Stomach (tissue), 9 donors: ENCODE data around the gene FAM177A1. TPM values are rescaled to one million over a fixed set of nuclear protein-coding genes. Genes with fewer than 3 reads are reported as not detected.

Experiments
- DNase-seq, 2 donors: peaks; one replicate each; pipeline versions ENCODE4 v3.0.0 to v3.0.0-alpha.2; 2013 to 2019
- H3K27ac ChIP-seq, 5 donors: fragments of 200-600 bp in 4 of 5; sonication (generic) in 4 of 5; one replicate each; pipeline ENCODE4 v1.5.1; 2013 to 2019; ENCODE audit warnings: mild to moderate bottlenecking in 1 of 5, moderate library complexity in 1 of 5
- H3K27me3 ChIP-seq, 3 donors: fragments of 200-600 bp; sonication (generic); one replicate each; pipeline ENCODE4 v1.5.1; 2017 to 2019; ENCODE audit warnings: mixed run types in 1 of 3
- H3K36me3 ChIP-seq, 4 donors: fragments of 200-600 bp; sonication (generic); 1 replicate in 3 of 4; 2 replicates in 1 of 4; pipeline ENCODE4 v1.5.1; 2016 to 2019
- H3K4me1 ChIP-seq, 4 donors: fragments of 200-600 bp; sonication (generic); one replicate each; pipeline ENCODE4 v1.5.1; 2016 to 2019
- H3K4me3 ChIP-seq, 4 donors: fragments of 200-600 bp; sonication (generic) in 3 of 4; one replicate each; pipeline ENCODE4 v1.5.1; 2016 to 2019; ENCODE audit warnings: mild to moderate bottlenecking in 1 of 4
- H3K9me3 ChIP-seq, 4 donors: fragments of 200-600 bp; sonication (generic); one replicate each; pipeline ENCODE4 v1.5.1; 2016 to 2019
- EP300 ChIP-seq: sonication (generic); formaldehyde crosslinking; IDR thresholded peaks from one replicate; pipeline ENCODE4 v1.6.1; 2017; ENCODE audit warnings: antibody characterized with exemption
- POLR2A ChIP-seq, 4 donors: fragments of 450-650 bp; IDR thresholded peaks; one replicate each; pipeline ENCODE4 v1.6.1; 2016; ENCODE audit warnings: antibody characterized with exemption in 4 of 4, control low read depth in 2 of 4, mild to moderate bottlenecking in 1 of 4, moderate library complexity in 1 of 4
- POLR2AphosphoS5 ChIP-seq, 3 donors: sonication (generic); formaldehyde crosslinking; IDR thresholded peaks; one replicate each; pipeline ENCODE4 v1.6.1; 2016; ENCODE audit warnings: antibody characterized with exemption in 3 of 3
- WGBS, 5 donors: extraction: QIAGEN DNeasy Blood & Tissue Kit in 3 of 5; methylation state at CpG; one replicate each; pipeline versions ENCODE4 v1.1.5 to v1.1.7; 2013 to 2018; 5-methylcytosine and 5-hydroxymethylcytosine counted together
- intact Hi-C: fragments of 100-400 bp; cut with DNase I; formaldehyde crosslinking; loops from one replicate; pipeline ENCODE4 v1.15.1; 2023; ENCODE audit warnings: low total_unique reads
- polyA plus RNA-seq, 3 donors: library from polyadenylated mRNA; stranded (reverse); fragments of 200-250 nt; gene quantifications; one replicate each; pipeline ENCODE4 v1.2.3, GENCODE V29; 2013
- total RNA-seq, 5 donors: library from RNA; depleted of rRNA; stranded (reverse); fragments of >200 nt; gene quantifications; one replicate each; pipeline versions ENCODE4 v1.1.0 to v1.2.3, GENCODE V29; 2014 to 2016
- TF ChIP-seq, protein P1 (sequence below), 7 experiments: fragments of 450-650 bp in 4 of 7; fragments of 200-600 bp in 3 of 7; sonication (generic) in 3 of 7; IDR thresholded peaks; one replicate each; pipeline ENCODE4 v1.5.1; 2016 to 2019; ENCODE audit warnings: antibody characterized with exemption in 7 of 7, control low read depth in 2 of 7, mild to moderate bottlenecking in 1 of 7
- donor health status: healthy with polysubstance abuse.
- donor health status: Bipolar disorder and iron deficiency.
- donor health status: healthy.

Gene FAM177A1
- total and polyA plus RNA-seq, 8 donors = 13.8 to 300 (median 47.5) TPM

DNA sequence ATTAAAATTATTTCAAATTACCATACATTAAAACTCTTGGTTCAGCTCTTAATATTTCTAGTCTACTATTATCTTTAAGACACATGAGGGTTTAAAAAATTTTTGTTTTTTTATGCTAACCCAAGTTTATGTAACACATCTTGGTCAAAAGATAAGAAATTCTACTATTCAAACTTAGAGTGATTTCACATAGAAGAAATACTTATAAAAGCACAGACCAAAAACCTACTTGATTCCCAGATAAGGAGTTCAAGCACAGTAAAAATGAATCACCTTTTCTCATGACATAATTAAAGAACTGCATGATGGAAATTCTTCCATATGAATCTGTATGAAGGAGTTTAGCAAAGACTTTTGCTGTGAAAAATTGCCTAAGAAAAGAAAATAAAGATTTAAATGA is 61.8 kb downstream of the FAM177A1 start:
- Histone ChIP-seq H3K9me3 (peaks cover 0 to 7% (median 0%) of the 10 kb centered on the region in 4 donors), H3K4me1 (no peaks in the 10 kb centered on the region), H3K27ac (no peak overlapping the region), H3K4me3 (no peak overlapping the region), H3K36me3 (peaks cover 33 to 98% (median 97%) of the 10 kb centered on the region in 4 donors), H3K27me3 (no peaks in the 10 kb centered on the region)
- no peak for DNase-seq
- TF ChIP-seq EP300 (no peak), POLR2AphosphoS5 (IDR thresholded peaks at IDR 0.05) (no peak), POLR2A (IDR thresholded peaks at IDR 0.05) (no peak)
- TF ChIP-seq, protein P1, sequence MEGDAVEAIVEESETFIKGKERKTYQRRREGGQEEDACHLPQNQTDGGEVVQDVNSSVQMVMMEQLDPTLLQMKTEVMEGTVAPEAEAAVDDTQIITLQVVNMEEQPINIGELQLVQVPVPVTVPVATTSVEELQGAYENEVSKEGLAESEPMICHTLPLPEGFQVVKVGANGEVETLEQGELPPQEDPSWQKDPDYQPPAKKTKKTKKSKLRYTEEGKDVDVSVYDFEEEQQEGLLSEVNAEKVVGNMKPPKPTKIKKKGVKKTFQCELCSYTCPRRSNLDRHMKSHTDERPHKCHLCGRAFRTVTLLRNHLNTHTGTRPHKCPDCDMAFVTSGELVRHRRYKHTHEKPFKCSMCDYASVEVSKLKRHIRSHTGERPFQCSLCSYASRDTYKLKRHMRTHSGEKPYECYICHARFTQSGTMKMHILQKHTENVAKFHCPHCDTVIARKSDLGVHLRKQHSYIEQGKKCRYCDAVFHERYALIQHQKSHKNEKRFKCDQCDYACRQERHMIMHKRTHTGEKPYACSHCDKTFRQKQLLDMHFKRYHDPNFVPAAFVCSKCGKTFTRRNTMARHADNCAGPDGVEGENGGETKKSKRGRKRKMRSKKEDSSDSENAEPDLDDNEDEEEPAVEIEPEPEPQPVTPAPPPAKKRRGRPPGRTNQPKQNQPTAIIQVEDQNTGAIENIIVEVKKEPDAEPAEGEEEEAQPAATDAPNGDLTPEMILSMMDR (IDR thresholded peaks at IDR 0.05) = no peak
- intact Hi-C loops = no loop called here

DNA sequence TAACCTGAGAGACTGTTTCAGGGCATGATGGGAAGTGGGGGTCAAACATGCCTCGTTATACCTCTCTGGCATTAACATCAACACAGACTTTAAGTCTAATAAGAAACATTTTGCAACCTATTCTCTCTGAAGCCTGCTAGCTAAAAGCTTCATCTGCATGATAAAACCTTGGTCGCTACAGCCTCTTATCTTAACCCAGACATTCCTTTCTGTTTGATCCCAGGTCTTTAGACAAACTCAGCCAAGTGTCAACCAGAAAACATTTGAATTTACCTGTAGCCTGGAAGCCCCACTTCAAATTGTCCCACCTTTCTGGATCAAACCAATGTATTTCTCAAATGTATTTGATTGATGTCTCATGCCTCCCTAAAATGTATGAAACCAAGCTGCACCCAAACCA is 66.6 kb downstream of the FAM177A1 start:
- H3K9me3 ChIP-seq = peaks cover 0 to 7% (median 0%) of the 10 kb centered on the region in 4 donors
- H3K36me3 ChIP-seq = peaks cover 32 to 88% (median 84%) of the 10 kb centered on the region in 4 donors
- no peak overlapping the region for H3K27ac ChIP-seq
- intact Hi-C loops = no loop called here
- DNase-seq = no peak
- peaks cover 0 to 7% (median 1%) of the 10 kb centered on the region in 4 donors for H3K4me1 ChIP-seq
- H3K4me3 ChIP-seq = no peak overlapping the region
- no peaks in the 10 kb centered on the region for H3K27me3 ChIP-seq
- WGBS, 5 donors = 72 to 86% (median 75%) methylated on average over 2 of the region's 2 CpGs
- TF ChIP-seq POLR2A (IDR thresholded peaks at IDR 0.05) (no peak), POLR2AphosphoS5 (IDR thresholded peaks at IDR 0.05) (no peak), EP300 (no peak)
- TF ChIP-seq, protein P1 (IDR thresholded peaks at IDR 0.05) = no peak

DNA sequence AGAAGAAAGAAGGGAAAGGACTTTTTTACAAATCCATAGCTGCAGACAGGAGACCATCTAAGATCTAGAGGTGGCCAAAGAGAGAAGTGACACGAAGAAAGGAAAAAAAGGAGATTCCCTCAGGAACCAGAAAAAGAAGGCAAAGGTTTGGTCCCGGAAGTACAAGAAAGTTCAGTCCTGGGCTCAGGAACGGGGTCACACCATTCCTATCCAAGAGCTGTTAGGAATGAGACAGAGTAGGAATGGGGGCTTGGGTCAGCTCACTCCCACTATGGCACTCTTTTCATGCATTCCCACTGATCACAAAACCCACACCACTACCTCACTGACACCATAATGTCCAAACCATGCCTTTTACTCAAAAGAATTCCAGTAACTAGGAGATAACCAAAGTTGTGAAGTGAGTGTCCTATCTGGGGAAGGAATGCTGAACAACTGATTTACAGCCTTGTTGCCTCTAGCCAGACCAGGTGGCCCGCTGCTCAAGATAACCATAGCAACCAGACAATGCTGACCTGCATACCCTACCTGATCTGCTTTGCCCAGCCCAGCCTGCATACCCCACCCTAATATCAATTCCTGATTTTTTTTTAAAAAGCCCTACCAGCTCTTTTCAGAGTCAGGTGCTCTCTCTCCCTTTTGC is 67.4 kb downstream of the FAM177A1 start:
- Histone ChIP-seq H3K4me3 (no peak overlapping the region), H3K9me3 (peaks cover 0 to 7% (median 0%) of the 10 kb centered on the region in 4 donors), H3K27ac (no peak overlapping the region), H3K4me1 (peaks cover 0 to 15% (median 2%) of the 10 kb centered on the region in 4 donors), H3K36me3 (peaks cover 32 to 80% (median 77%) of the 10 kb centered on the region in 4 donors), H3K27me3 (no peaks in the 10 kb centered on the region)
- TF ChIP-seq, protein P1 (IDR thresholded peaks at IDR 0.05) = no peak
- TF ChIP-seq POLR2AphosphoS5 (IDR thresholded peaks at IDR 0.05) (no peak), EP300 (no peak)
- DNase-seq = no peak
- intact Hi-C loops = no loop called here
- WGBS, 5 donors = 91 to 98% (median 95%) methylated on average over 4 of the region's 4 CpGs

DNA sequence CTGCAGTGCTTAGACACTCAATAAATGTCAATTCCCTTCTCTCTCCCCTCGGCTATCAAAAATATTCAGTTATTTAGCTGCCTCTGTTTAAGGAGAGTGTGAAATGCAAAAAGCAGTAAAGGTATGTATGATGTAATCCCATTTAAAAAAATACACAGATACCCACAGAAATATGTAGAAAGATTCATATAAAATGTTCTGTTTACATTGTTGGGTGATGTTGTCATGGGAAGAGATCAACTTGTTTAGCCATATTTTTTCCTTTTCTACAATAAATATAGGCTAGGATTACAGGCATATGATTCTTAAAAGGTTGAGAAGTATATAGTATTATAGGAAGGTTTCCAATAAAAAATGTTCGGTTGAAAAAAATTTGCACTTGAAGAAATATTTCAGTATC is 68.0 kb downstream of the FAM177A1 start:
- Histone ChIP-seq H3K9me3 (peaks cover 0 to 7% (median 0%) of the 10 kb centered on the region in 4 donors), H3K4me3 (no peak overlapping the region), H3K4me1 (peaks cover 0 to 21% (median 4%) of the 10 kb centered on the region in 4 donors), H3K27me3 (no peaks in the 10 kb centered on the region), H3K36me3 (peaks cover 32 to 74% (median 71%) of the 10 kb centered on the region in 4 donors), H3K27ac (no peak overlapping the region)
- no peak for DNase-seq
- intact Hi-C loops = no loop called here
- TF ChIP-seq EP300 (no peak), POLR2AphosphoS5 (IDR thresholded peaks at IDR 0.05) (no peak), POLR2A (IDR thresholded peaks at IDR 0.05) (no peak)
- TF ChIP-seq, protein P1 (IDR thresholded peaks at IDR 0.05) = no peak
- 66 to 88% (median 74%) methylated on average over 2 of the region's 2 CpGs for WGBS, 5 donors
